Kidney (tissue), 14 donors: ENCODE data around the gene C13orf46. TPM values are rescaled to one million over a fixed set of nuclear protein-coding genes. Genes with fewer than 3 reads are reported as not detected.

Source experiments
- DNase-seq, 5 donors: peaks; one replicate each; pipeline ENCODE4 v3.0.0-alpha.2; 2013 to 2020
- FAIRE-seq: peaks from 2 replicates; lab custom pipeline; 2012; peaks lifted over from hg19 to GRCh38; lab: Jason Lieb, UNC
- H3K27ac ChIP-seq, 2 donors: one replicate each; pipeline ENCODE4 v1.7.0; 2013; ENCODE audit warnings: low read depth in 2 of 2, low read length in 2 of 2, inconsistent platforms in 1 of 2
- H3K27me3 ChIP-seq: one replicate; pipeline ENCODE4 v1.7.1; 2013; ENCODE audit warnings: low read length, inconsistent platforms; ENCODE audit not compliant: control insufficient read depth, insufficient read depth
- H3K36me3 ChIP-seq, 3 donors: one replicate each; pipeline versions ENCODE4 v1.7.0 to v1.7.1; 2013; ENCODE audit warnings: low read length in 3 of 3, control low read depth in 1 of 3, inconsistent platforms in 1 of 3; ENCODE audit not compliant: insufficient read depth in 3 of 3, control insufficient read depth in 2 of 3
- H3K4me1 ChIP-seq, 3 donors: one replicate each; pipeline versions ENCODE4 v1.7.0 to v1.7.1; 2013; ENCODE audit warnings: low read length in 3 of 3, inconsistent platforms in 1 of 3, low read depth in 1 of 3; ENCODE audit not compliant: control insufficient read depth in 2 of 3, insufficient read depth in 2 of 3
- H3K4me3 ChIP-seq, 3 donors: one replicate each; pipeline versions ENCODE4 v1.7.0 to v1.8.1; 2013; ENCODE audit warnings: low read length in 3 of 3, control low read depth in 1 of 3, inconsistent platforms in 1 of 3
- H3K9ac ChIP-seq, 3 donors: one replicate each; pipeline versions ENCODE4 v1.7.0 to v1.7.1; 2013; ENCODE audit warnings: low read length in 3 of 3, control low read depth in 1 of 3, inconsistent platforms in 1 of 3
- H3K9me3 ChIP-seq, 3 donors: one replicate each; pipeline versions ENCODE4 v1.7.0 to v1.7.1; 2013; ENCODE audit warnings: low read length in 3 of 3, control low read depth in 1 of 3, inconsistent platforms in 1 of 3; ENCODE audit not compliant: control insufficient read depth in 2 of 3, insufficient read depth in 1 of 3
- intact Hi-C: fragments of 100-400 bp; cut with DNase I; formaldehyde crosslinking; loops from one replicate; pipeline ENCODE4 v1.11.1; 2022
- polyA plus RNA-seq: library from polyadenylated mRNA; stranded (reverse); fragments of 350-450 nt; fragmentation: Illumina TruSeq; extraction: RNeasy Lipid Tissue Mini Kit (QIAGEN cat#74804); gene quantifications from one replicate; pipeline ENCODE4 v1.2.3, GENCODE V29; 2014; ENCODE audit warnings: low read depth, low replicate concordance; ENCODE audit not compliant: insufficient read depth
- total RNA-seq: library from RNA; stranded (reverse); fragmentation: NEBNext Ultra II Directional; extraction: Animal tissue kit (Norgen Biotek cat#: 25700); gene quantifications from one replicate; pipeline ENCODE4 v1.2.1, GENCODE V29; 2021
- TF ChIP-seq, protein P1 (sequence below): IDR thresholded peaks from 3 replicates; pipeline ENCODE4 v1.5.1; 2012; ENCODE audit warnings: mild to moderate bottlenecking, moderate library complexity, borderline replicate concordance; ENCODE audit not compliant: insufficient read depth; ENCODE audit errors: extremely low read depth
- donor health status: control.
- donor health status: control.
- donor health status: control.
- donor health status: control.
- donor health status: control.
- donor health status: DM: yes; HTN: yes; CAD: no.
- donor health status: Normal renal cell carcinoma (clear cell type).

The C13orf46 gene
- total and polyA plus RNA-seq, 2 donors from 2014 or later: 1.1 TPM; not detected in 1

GRCh38 chr13:113907635-113908617 lies 66.0 kb downstream of the C13orf46 start:
- intact Hi-C loops: no loop called here
- H3K4me3 ChIP-seq: no peak overlapping the region
- no peaks in the 10 kb centered on the region for H3K27me3 ChIP-seq
- FAIRE-seq (no peak), DNase-seq (peak in 3 of 5 donors; percentile 43 to 68 (median 56))
- peaks cover 0 to 3% (median 0%) of the 10 kb centered on the region in 3 donors for H3K4me1 ChIP-seq
- H3K9ac ChIP-seq: no peak overlapping the region
- TF ChIP-seq, protein P1, sequence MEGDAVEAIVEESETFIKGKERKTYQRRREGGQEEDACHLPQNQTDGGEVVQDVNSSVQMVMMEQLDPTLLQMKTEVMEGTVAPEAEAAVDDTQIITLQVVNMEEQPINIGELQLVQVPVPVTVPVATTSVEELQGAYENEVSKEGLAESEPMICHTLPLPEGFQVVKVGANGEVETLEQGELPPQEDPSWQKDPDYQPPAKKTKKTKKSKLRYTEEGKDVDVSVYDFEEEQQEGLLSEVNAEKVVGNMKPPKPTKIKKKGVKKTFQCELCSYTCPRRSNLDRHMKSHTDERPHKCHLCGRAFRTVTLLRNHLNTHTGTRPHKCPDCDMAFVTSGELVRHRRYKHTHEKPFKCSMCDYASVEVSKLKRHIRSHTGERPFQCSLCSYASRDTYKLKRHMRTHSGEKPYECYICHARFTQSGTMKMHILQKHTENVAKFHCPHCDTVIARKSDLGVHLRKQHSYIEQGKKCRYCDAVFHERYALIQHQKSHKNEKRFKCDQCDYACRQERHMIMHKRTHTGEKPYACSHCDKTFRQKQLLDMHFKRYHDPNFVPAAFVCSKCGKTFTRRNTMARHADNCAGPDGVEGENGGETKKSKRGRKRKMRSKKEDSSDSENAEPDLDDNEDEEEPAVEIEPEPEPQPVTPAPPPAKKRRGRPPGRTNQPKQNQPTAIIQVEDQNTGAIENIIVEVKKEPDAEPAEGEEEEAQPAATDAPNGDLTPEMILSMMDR: no peak
- H3K9me3 ChIP-seq: no peaks in the 10 kb centered on the region
- H3K36me3 ChIP-seq: no peaks in the 10 kb centered on the region
- no peak overlapping the region for H3K27ac ChIP-seq

DNA sequence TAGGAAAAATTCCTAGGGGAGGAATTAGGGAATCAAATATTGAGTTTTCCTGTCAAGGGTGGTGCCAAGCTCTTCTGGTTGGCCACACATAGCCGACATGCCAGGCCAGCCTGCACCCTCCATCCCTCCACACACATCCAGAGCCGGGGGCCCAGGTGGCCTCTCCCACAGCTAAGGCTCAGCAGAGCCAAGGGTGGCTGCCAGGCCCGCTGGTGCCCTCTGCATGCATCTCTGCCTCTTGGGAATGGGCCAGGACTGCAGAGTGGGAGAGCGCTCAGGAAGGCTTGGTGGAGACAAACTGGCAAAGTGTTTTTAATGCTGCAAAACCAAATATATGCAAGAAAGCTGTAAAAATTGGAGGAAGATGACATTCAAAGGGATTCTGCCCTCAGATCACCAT lies 67.3 kb downstream of the C13orf46 start:
- DNase-seq (peak in 1 of 5 donors; percentile 8), FAIRE-seq (no peak)
- Histone ChIP-seq H3K27ac (no peak overlapping the region), H3K9me3 (no peaks in the 10 kb centered on the region), H3K27me3 (no peaks in the 10 kb centered on the region), H3K9ac (no peak overlapping the region), H3K4me3 (no peak overlapping the region), H3K4me1 (peaks cover 0 to 3% (median 0%) of the 10 kb centered on the region in 3 donors), H3K36me3 (no peaks in the 10 kb centered on the region)
- intact Hi-C loops: no loop called here
- TF ChIP-seq, protein P1: no peak

DNA sequence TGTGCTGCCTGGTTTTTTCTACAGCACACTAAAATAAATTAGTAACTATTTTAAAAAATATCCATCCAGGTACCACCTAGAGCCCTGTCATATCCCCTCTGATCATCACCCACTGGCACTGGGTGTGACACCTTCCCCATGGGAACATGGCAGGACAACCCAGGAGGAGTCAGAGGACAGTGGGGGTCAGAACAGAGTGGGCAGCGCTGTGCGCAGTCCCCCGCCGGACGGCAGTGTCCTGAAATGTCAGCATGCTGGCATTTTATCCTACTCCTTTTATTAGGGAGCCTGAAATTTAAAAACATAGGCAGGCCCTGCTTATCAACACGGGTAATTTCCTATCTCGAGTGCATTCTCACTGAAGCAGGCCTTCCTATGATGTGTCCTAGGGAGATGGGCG lies 67.9 kb downstream of the C13orf46 start:
- Histone ChIP-seq H3K36me3 (no peaks in the 10 kb centered on the region), H3K4me3 (no peak overlapping the region), H3K9me3 (no peaks in the 10 kb centered on the region), H3K9ac (no peak overlapping the region), H3K27ac (no peak overlapping the region), H3K27me3 (no peaks in the 10 kb centered on the region), H3K4me1 (peaks cover 0 to 3% (median 0%) of the 10 kb centered on the region in 3 donors)
- DNase-seq: no peak
- FAIRE-seq: no peak
- intact Hi-C loops: no loop called here
- TF ChIP-seq, protein P1: no peak
